Measurements from ENCODE around the gene KCNMB4. TPM values are rescaled to one million over a fixed set of nuclear protein-coding genes. Genes with fewer than 3 reads are reported as not detected.
A peak's percentile ranks its signal among the peaks of the same experiment; 100 is the strongest.

KCNMB4 gene
- total and polyA plus RNA-seq, 2 donors (not counting 1 experiment from before 2014, with no cell fraction given) = 0.66 to 0.67 TPM

- no peaks in the 10 kb centered on the region for H3K9me3 ChIP-seq (ENCODE audit: control extremely low read depth in 1 of 3, control insufficient read depth in 2 of 3, insufficient read depth in 1 of 3, low read length in 2 of 3)
- ChIA-PET POLR2A (no interaction called here), CTCF (no interaction called here)
- H2AFZ ChIP-seq (ENCODE audit: insufficient read depth, low read depth, low read length, poor library complexity, severe bottlenecking) = peak overlapping the region; percentile 12
- H3K4me1 ChIP-seq (ENCODE audit: control insufficient read depth in 2 of 2, insufficient read depth in 2 of 2, low read length in 2 of 2) = peaks cover 0 to 7% of the 10 kb centered on the region in 2 donors
- intact Hi-C loops (cut with micrococcal nuclease) = no loop called here
- no peak for TF ChIP-seq EZH2 (IDR thresholded peaks at IDR 0.05; ENCODE audit: borderline replicate concordance, insufficient read depth, low read depth, low read length, poor library complexity, severe bottlenecking)
- TF ChIP-seq, protein P1, sequence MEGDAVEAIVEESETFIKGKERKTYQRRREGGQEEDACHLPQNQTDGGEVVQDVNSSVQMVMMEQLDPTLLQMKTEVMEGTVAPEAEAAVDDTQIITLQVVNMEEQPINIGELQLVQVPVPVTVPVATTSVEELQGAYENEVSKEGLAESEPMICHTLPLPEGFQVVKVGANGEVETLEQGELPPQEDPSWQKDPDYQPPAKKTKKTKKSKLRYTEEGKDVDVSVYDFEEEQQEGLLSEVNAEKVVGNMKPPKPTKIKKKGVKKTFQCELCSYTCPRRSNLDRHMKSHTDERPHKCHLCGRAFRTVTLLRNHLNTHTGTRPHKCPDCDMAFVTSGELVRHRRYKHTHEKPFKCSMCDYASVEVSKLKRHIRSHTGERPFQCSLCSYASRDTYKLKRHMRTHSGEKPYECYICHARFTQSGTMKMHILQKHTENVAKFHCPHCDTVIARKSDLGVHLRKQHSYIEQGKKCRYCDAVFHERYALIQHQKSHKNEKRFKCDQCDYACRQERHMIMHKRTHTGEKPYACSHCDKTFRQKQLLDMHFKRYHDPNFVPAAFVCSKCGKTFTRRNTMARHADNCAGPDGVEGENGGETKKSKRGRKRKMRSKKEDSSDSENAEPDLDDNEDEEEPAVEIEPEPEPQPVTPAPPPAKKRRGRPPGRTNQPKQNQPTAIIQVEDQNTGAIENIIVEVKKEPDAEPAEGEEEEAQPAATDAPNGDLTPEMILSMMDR (IDR thresholded peaks at IDR 0.05) = no peak
- H3K9ac ChIP-seq (ENCODE audit: low read length) = no peak overlapping the region
- Mint-ChIP-seq H3K9me3 (ENCODE audit: insufficient read depth) (no peaks in the 10 kb centered on the region), H3K4me1 (peaks cover 8% of the 10 kb centered on the region), H3K27me3 (no peaks in the 10 kb centered on the region), H3K27ac (no peak overlapping the region), H3K4me3 (peak overlapping the region; percentile 34)
- peak overlapping the region; percentile 7 to 44 for H3K27ac ChIP-seq (ENCODE audit: low read length in 2 of 2)
- H3K4me2 ChIP-seq (replicated peaks; ENCODE audit: low read depth, low read length, poor library complexity, severe bottlenecking) = peak overlapping the region; percentile 36
- no peaks in the 10 kb centered on the region for H3K27me3 ChIP-seq (replicated peaks in 1 of 4; ENCODE audit: control extremely low read depth in 1 of 4, control insufficient read depth in 3 of 4, insufficient read depth in 4 of 4, low read length in 3 of 4)
- DNase-seq (peak; percentile 41), ATAC-seq (ENCODE audit: low read depth) (no peak)
- no peak overlapping the region for H3K4me3 ChIP-seq (ENCODE audit: control extremely low read depth in 1 of 5, extremely low read depth in 1 of 5, insufficient read depth in 1 of 5, low read depth in 2 of 5, low read length in 4 of 5)
- H3K79me2 ChIP-seq (ENCODE audit: control insufficient read depth, insufficient read depth, low read length) = no peaks in the 10 kb centered on the region
- 83% methylated on average over 1 of the region's 6 CpGs for WGBS (ENCODE audit: insufficient coverage)
- no peaks in the 10 kb centered on the region for H3K36me3 ChIP-seq (replicated peaks in 1 of 2; ENCODE audit: control extremely low read depth in 1 of 2, control insufficient read depth in 1 of 2, extremely low read depth in 1 of 2, insufficient read depth in 2 of 2, low read length in 1 of 2)
- H4K20me1 ChIP-seq (ENCODE audit: control insufficient read depth, insufficient read depth, low read length, poor library complexity, severe bottlenecking) = no peaks in the 10 kb centered on the region
Measured at GRCh38 chr12:70353780-70354660, 12.1 kb upstream of the KCNMB4 start.

DNA sequence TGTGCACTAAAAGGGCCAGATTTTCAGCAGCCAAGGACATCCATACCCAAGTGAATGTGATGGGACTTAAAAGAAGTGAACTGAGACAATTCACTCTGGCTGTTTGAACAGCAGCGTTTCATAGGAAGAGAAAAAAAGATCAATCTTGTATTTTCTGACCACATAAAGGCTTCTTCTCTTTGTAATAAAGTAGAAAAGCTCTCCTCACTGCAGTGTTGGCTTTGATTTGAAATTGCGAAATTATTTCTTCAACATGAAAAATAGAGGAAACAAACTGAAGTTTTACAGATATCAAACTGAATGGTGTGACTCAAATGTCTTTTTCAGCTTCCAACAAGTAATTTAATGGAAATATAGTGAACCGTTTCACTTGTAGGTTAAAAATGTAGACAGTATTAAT lies 11.3 kb upstream of the KCNMB4 start:
- Mint-ChIP-seq H3K4me3 (no peak overlapping the region), H3K9me3 (ENCODE audit: insufficient read depth) (no peaks in the 10 kb centered on the region), H3K27ac (no peak overlapping the region), H3K27me3 (no peaks in the 10 kb centered on the region), H3K4me1 (peaks cover 8% of the 10 kb centered on the region)
- ChIA-PET POLR2A (no interaction called here), CTCF (interaction anchor here (0.5 kb wide), 1 partner anchor 13 kb away, joined by 3 read pairs; no protein-coding TSS in a partner anchor)
- H3K36me3 ChIP-seq (replicated peaks in 1 of 2; ENCODE audit: control extremely low read depth in 1 of 2, control insufficient read depth in 1 of 2, extremely low read depth in 1 of 2, insufficient read depth in 2 of 2, low read length in 1 of 2) = no peaks in the 10 kb centered on the region
- H3K4me3 ChIP-seq (ENCODE audit: control extremely low read depth in 1 of 5, extremely low read depth in 1 of 5, insufficient read depth in 1 of 5, low read depth in 2 of 5, low read length in 4 of 5) = no peak overlapping the region
- H3K79me2 ChIP-seq (ENCODE audit: control insufficient read depth, insufficient read depth, low read length) = no peaks in the 10 kb centered on the region
- H3K27me3 ChIP-seq (replicated peaks in 1 of 4; ENCODE audit: control extremely low read depth in 1 of 4, control insufficient read depth in 3 of 4, insufficient read depth in 4 of 4, low read length in 3 of 4) = no peaks in the 10 kb centered on the region
- no peaks in the 10 kb centered on the region for H4K20me1 ChIP-seq (ENCODE audit: control insufficient read depth, insufficient read depth, low read length, poor library complexity, severe bottlenecking)
- no peak for ATAC-seq (ENCODE audit: low read depth)
- H3K27ac ChIP-seq (ENCODE audit: low read length in 2 of 2) = no peak overlapping the region
- DNase-seq = no peak
- no CpG with 5 or more reads among the region's 3 CpGs for WGBS (ENCODE audit: insufficient coverage)
- H2AFZ ChIP-seq (ENCODE audit: insufficient read depth, low read depth, low read length, poor library complexity, severe bottlenecking) = no peak overlapping the region
- TF ChIP-seq, protein P1 (IDR thresholded peaks at IDR 0.05) = no peak
- no peak for TF ChIP-seq EZH2 (IDR thresholded peaks at IDR 0.05; ENCODE audit: borderline replicate concordance, insufficient read depth, low read depth, low read length, poor library complexity, severe bottlenecking)
- H3K9me3 ChIP-seq (ENCODE audit: control extremely low read depth in 1 of 3, control insufficient read depth in 2 of 3, insufficient read depth in 1 of 3, low read length in 2 of 3) = no peaks in the 10 kb centered on the region
- H3K4me2 ChIP-seq (replicated peaks; ENCODE audit: low read depth, low read length, poor library complexity, severe bottlenecking) = no peak overlapping the region
- intact Hi-C loops (cut with micrococcal nuclease) = no loop called here
- H3K4me1 ChIP-seq (ENCODE audit: control insufficient read depth in 2 of 2, insufficient read depth in 2 of 2, low read length in 2 of 2) = peaks cover 0 to 7% of the 10 kb centered on the region in 2 donors
- H3K9ac ChIP-seq (ENCODE audit: low read length) = no peak overlapping the region

Data from B cell (primary cell).